MM.1S (cell line): Measurements from ENCODE around the gene EGFLAM.

Experiments used
- CTCF ChIP-seq: fragments of 300-600 bp; sonication (generic); IDR thresholded peaks from 2 replicates; pipeline ENCODE4 v1.5.1; 2016; ENCODE audit warnings: antibody characterized with exemption, low read length, mixed read lengths
- EZH2 ChIP-seq: fragments of 300-600 bp; sonication (generic); optimal IDR thresholded peaks from 2 replicates; pipeline ENCODE3; 2017; ENCODE audit warnings: low read depth, mild to moderate bottlenecking, antibody characterized with exemption, low read length, mixed read lengths

GRCh38 chr5:38448568-38449350 lies 190.4 kb downstream of the EGFLAM start:
- no peak for TF ChIP-seq CTCF
- no peak for TF ChIP-seq EZH2
